ENCODE measurements around the gene GCG.

GCG gene

DNA sequence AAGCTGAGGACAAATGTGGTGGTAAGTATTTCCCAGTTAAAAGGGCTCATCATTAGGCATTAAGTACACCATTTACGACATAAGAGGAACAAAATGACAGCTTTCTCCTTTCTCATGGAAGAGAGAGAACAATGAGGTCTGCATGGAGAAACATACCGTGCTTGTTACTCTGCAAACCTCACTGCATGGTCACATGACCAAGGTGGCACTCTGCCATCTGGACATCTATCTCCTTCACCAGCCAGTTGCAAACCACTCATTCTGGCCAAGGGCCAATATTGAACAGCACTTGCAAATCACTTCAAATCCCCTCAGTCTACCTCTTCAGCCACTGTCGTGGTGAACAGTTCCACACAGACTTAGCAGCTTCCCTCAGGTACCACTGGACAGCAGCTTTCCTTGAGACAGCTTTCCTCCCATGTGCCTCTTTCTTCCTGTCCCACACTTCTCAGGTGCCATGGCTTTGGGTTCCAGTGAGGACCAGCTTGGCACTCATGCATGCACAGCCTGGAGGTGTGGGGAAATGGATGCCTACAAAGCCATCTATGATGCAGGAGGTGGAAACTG, 48.5 kb downstream of the GCG start:
- TF ChIP-seq, protein P1, sequence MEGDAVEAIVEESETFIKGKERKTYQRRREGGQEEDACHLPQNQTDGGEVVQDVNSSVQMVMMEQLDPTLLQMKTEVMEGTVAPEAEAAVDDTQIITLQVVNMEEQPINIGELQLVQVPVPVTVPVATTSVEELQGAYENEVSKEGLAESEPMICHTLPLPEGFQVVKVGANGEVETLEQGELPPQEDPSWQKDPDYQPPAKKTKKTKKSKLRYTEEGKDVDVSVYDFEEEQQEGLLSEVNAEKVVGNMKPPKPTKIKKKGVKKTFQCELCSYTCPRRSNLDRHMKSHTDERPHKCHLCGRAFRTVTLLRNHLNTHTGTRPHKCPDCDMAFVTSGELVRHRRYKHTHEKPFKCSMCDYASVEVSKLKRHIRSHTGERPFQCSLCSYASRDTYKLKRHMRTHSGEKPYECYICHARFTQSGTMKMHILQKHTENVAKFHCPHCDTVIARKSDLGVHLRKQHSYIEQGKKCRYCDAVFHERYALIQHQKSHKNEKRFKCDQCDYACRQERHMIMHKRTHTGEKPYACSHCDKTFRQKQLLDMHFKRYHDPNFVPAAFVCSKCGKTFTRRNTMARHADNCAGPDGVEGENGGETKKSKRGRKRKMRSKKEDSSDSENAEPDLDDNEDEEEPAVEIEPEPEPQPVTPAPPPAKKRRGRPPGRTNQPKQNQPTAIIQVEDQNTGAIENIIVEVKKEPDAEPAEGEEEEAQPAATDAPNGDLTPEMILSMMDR (IDR thresholded peaks at IDR 0.05; ENCODE audit: low read depth, low read length, missing control alignments) = no peak
- DNase-seq (ENCODE audit: low read depth) = no peak
- H3K4me3 ChIP-seq (ENCODE audit: low read depth, low read length) = no peak overlapping the region
- in situ Hi-C loops (cut with HindIII; ENCODE audit: low sequenced_read_pairs) = no loop called here

DNA sequence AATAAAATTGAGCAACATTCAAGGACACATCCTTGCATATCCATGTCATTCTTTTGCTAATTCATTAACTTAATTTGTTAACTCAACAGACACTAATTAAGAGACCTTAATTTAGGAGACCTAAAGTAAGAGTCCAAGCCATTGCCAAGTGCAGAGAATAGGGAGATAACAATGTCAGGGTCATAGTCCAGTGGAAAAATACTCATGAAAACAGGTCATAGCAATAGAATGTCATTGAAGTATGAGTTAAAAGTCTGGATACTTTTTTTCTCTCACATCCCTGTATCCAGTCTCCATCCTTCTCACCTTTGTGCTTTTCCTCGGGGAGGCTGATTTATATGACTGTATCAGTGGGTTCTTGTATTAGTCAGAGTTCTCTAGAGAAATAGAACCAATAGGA, 51.5 kb downstream of the GCG start:
- TF ChIP-seq, protein P1 (IDR thresholded peaks at IDR 0.05; ENCODE audit: low read depth, low read length, missing control alignments) = no peak
- in situ Hi-C loops (cut with HindIII; ENCODE audit: low sequenced_read_pairs) = no loop called here
- H3K4me3 ChIP-seq (ENCODE audit: low read depth, low read length) = no peak overlapping the region
- no peak for DNase-seq (ENCODE audit: low read depth)

DNA sequence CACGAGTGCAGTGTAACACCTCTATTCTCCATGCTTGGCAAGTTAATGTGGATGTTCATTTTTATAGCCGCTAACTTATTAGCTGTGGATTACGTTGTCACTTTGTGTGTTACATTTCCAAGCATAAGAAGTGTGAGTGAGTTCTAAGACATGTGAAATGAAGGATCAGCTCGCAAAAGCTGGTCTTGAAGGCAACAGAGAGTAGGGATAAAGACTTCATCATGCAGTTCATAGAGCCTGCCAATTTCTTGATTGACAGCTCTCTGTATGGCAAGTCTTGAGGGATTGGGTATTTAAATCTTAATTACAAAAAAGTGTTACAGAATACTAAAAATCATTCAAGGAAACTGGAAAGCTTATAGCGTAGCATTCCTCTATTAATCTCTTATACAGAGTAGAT, 52.2 kb downstream of the GCG start:
- DNase-seq (ENCODE audit: low read depth) = no peak
- TF ChIP-seq, protein P1 (IDR thresholded peaks at IDR 0.05; ENCODE audit: low read depth, low read length, missing control alignments) = no peak
- in situ Hi-C loops (cut with HindIII; ENCODE audit: low sequenced_read_pairs) = no loop called here
- H3K4me3 ChIP-seq (ENCODE audit: low read depth, low read length) = no peak overlapping the region

All from astrocyte of the cerebellum (primary cell).